ENCODE results near the gene STK24.

GRCh38 chr13:98506728-98507230 lies 70.1 kb downstream of the STK24 start:
- TF ChIP-seq CTCF (IDR thresholded peaks at IDR 0.05; ENCODE audit: control extremely low read depth in 1 of 3, insufficient read depth in 1 of 3, low read depth in 1 of 3, low read length in 3 of 3) (no peak), ZNF274 (IDR thresholded peaks at IDR 0.05; ENCODE audit: borderline replicate concordance, extremely low read depth, low read length) (no peak), MAFK (IDR thresholded peaks at IDR 0.05; ENCODE audit: low read depth, low read length) (no peak), CHD2 (IDR thresholded peaks at IDR 0.05; ENCODE audit: low read length) (no peak), EZH2 (IDR thresholded peaks at IDR 0.05; ENCODE audit: low read depth, low read length, severe bottlenecking) (no peak), EGR1 (IDR thresholded peaks at IDR 0.05; ENCODE audit: borderline replicate concordance, low read depth, low read length) (no peak), KDM5A (IDR thresholded peaks at IDR 0.05; ENCODE audit: low read length) (no peak), POLR2A (IDR thresholded peaks at IDR 0.05; ENCODE audit: control extremely low read depth in 1 of 2, low read depth in 2 of 2, low read length in 2 of 2) (no peak), RNF2 (IDR thresholded peaks at IDR 0.05; ENCODE audit: borderline replicate concordance, low read depth, low read length, missing control alignments, poor library complexity, severe bottlenecking) (no peak), RAD21 (IDR thresholded peaks at IDR 0.05 in 1 of 2, conservative IDR thresholded peaks at IDR 0.05 in 1 of 2; ENCODE audit: low read depth in 2 of 2, low read length in 2 of 2) (no peak), USF2 (IDR thresholded peaks at IDR 0.05; ENCODE audit: low read length) (no peak), EP300 (IDR thresholded peaks at IDR 0.05; ENCODE audit: borderline replicate concordance in 1 of 2, low read depth in 2 of 2, low read length in 2 of 2) (no peak), JUND (IDR thresholded peaks at IDR 0.05; ENCODE audit: low read length) (no peak)
